Fibroblast of lung (primary cell): Measurements from ENCODE around the gene WDR46. TPM values are rescaled to one million over a fixed set of nuclear protein-coding genes. Genes with fewer than 3 reads are reported as not detected.
A peak's percentile ranks its signal among the peaks of the same experiment; 100 is the strongest.

Experiments
- DNase-seq, 2 donors: peaks; one replicate each; pipeline versions ENCODE4 v3.0.0 to v3.0.0-alpha.2; 2010; ENCODE audit warnings: low read depth in 2 of 2
- H2AFZ ChIP-seq: 2 replicates; pipeline ENCODE4 v1.5.1; 2012; ENCODE audit warnings: low read length, control low read depth, inconsistent platforms
- H3K27ac ChIP-seq: 2 replicates; pipeline ENCODE4 v1.5.1; 2011; ENCODE audit warnings: low read length, control low read depth; ENCODE audit not compliant: insufficient read depth
- H3K27me3 ChIP-seq: 2 replicates; pipeline ENCODE4 v1.5.1; 2011; ENCODE audit warnings: mild to moderate bottlenecking, low read length; ENCODE audit not compliant: control insufficient read depth, insufficient read depth
- H3K36me3 ChIP-seq: 2 replicates; pipeline ENCODE4 v1.5.1; 2011; ENCODE audit warnings: low read length; ENCODE audit not compliant: control insufficient read depth, insufficient read depth
- H3K4me1 ChIP-seq: 2 replicates; pipeline ENCODE4 v1.5.1; 2011; ENCODE audit warnings: low read length; ENCODE audit not compliant: control insufficient read depth, insufficient read depth; ENCODE audit errors: extremely low read depth
- H3K4me2 ChIP-seq: 2 replicates; pipeline ENCODE4 v1.5.1; 2011; ENCODE audit warnings: low read length, control low read depth; ENCODE audit not compliant: insufficient read depth; ENCODE audit errors: extremely low read depth
- H3K4me3 ChIP-seq, 4 experiments: fragments of 200-600 bp in 1 of 4; sonication (generic) in 1 of 4; replicated peaks in 1 of 4; 2 replicates each; pipeline ENCODE4 v1.5.1; 2011 to 2016; ENCODE audit warnings: low read length in 4 of 4, low read depth in 3 of 4, mild to moderate bottlenecking in 3 of 4, control low read depth in 2 of 4, inconsistent platforms in 1 of 4, mixed read lengths in 1 of 4; ENCODE audit not compliant: insufficient read depth in 1 of 4; ENCODE audit errors: control extremely low read depth in 1 of 4
- H3K79me2 ChIP-seq: 2 replicates; pipeline ENCODE4 v1.5.1; 2012; ENCODE audit warnings: mild to moderate bottlenecking, low read length, inconsistent platforms; ENCODE audit not compliant: control insufficient read depth, insufficient read depth
- H3K9ac ChIP-seq: 2 replicates; pipeline ENCODE4 v1.5.1; 2011; ENCODE audit warnings: mild to moderate bottlenecking, low read length, control low read depth; ENCODE audit not compliant: insufficient read depth
- H3K9me3 ChIP-seq: 2 replicates; pipeline ENCODE4 v1.5.1; 2012; ENCODE audit warnings: low read depth, low read length; ENCODE audit not compliant: control insufficient read depth, insufficient read depth
- H4K20me1 ChIP-seq: 2 replicates; pipeline ENCODE4 v1.5.1; 2011; ENCODE audit warnings: low read length; ENCODE audit not compliant: control insufficient read depth, insufficient read depth; ENCODE audit errors: extremely low read depth
- EZH2 ChIP-seq: IDR thresholded peaks from 2 replicates; pipeline ENCODE4 v1.5.1; 2012; ENCODE audit warnings: low read length, control low read depth, mild to moderate bottlenecking; ENCODE audit errors: missing control alignments
- polyA plus RNA-seq, 2 donors: library from polyadenylated mRNA; depleted of rRNA in 1 of 2; stranded (reverse) in 1 of 2; unstranded in 1 of 2; fragments of >200 nt; gene quantifications; 2 replicates each; pipeline ENCODE4 v1.2.1, GENCODE V29; 2011 to 2012; ENCODE audit warnings: missing spikeins in 1 of 2
- total RNA-seq: library from RNA; depleted of rRNA; stranded (reverse); fragments of >200 nt; gene quantifications from 2 replicates; pipeline ENCODE4 v1.2.1, GENCODE V29; 2014
- TF ChIP-seq, protein P1 (sequence below), 2 donors: IDR thresholded peaks in 1 of 2; conservative IDR thresholded peaks in 1 of 2; 1 replicate in 1 of 2; 2 replicates in 1 of 2; pipeline ENCODE4 v1.5.1; 2011 to 2012; ENCODE audit warnings: low read length in 2 of 2, control low read depth in 1 of 2, inconsistent platforms in 1 of 2, low read depth in 1 of 2, mild to moderate bottlenecking in 1 of 2

WDR46 gene
- total and polyA plus RNA-seq, 2 donors (not counting 1 experiment from before 2014, with no cell fraction given) = 31.1 to 55.2 TPM

DNA sequence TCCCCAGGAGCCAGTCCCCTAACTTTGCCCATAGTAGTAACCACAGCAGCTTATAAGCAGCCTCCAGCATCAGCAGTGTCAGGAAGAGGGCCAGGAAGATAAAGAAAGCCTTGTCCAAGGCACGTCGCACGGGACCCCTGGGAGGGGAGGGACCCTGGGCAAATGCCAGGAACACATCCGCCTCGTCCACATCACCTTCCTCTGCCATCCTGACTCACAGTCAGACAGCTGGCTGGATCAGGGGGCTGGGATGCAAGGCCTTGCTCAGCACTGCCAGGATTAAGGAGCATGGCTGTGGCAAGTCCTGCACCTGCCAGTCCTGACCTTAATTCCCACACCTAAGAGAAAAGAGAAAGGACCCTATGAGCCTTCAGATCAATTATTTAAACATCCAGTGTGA lies 40.0 kb upstream of the WDR46 start:
- TF ChIP-seq, protein P1, sequence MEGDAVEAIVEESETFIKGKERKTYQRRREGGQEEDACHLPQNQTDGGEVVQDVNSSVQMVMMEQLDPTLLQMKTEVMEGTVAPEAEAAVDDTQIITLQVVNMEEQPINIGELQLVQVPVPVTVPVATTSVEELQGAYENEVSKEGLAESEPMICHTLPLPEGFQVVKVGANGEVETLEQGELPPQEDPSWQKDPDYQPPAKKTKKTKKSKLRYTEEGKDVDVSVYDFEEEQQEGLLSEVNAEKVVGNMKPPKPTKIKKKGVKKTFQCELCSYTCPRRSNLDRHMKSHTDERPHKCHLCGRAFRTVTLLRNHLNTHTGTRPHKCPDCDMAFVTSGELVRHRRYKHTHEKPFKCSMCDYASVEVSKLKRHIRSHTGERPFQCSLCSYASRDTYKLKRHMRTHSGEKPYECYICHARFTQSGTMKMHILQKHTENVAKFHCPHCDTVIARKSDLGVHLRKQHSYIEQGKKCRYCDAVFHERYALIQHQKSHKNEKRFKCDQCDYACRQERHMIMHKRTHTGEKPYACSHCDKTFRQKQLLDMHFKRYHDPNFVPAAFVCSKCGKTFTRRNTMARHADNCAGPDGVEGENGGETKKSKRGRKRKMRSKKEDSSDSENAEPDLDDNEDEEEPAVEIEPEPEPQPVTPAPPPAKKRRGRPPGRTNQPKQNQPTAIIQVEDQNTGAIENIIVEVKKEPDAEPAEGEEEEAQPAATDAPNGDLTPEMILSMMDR (conservative IDR thresholded peaks at IDR 0.05 in 1 of 2, IDR thresholded peaks at IDR 0.05 in 1 of 2; ENCODE audit: low read depth in 1 of 2, low read length in 2 of 2) = no peak
- no peak for TF ChIP-seq EZH2
- no peaks in the 10 kb centered on the region for H3K4me1 ChIP-seq
- no peak overlapping the region for H3K27ac ChIP-seq
- H3K4me3 ChIP-seq = no peak overlapping the region
- H3K4me2 ChIP-seq = no peak overlapping the region
- H4K20me1 ChIP-seq = no peaks in the 10 kb centered on the region
- no peaks in the 10 kb centered on the region for H3K36me3 ChIP-seq
- H2AFZ ChIP-seq = no peak overlapping the region
- H3K9me3 ChIP-seq = no peaks in the 10 kb centered on the region
- no peaks in the 10 kb centered on the region for H3K27me3 ChIP-seq
- no peak overlapping the region for H3K9ac ChIP-seq
- no peaks in the 10 kb centered on the region for H3K79me2 ChIP-seq
- no peak for DNase-seq

DNA sequence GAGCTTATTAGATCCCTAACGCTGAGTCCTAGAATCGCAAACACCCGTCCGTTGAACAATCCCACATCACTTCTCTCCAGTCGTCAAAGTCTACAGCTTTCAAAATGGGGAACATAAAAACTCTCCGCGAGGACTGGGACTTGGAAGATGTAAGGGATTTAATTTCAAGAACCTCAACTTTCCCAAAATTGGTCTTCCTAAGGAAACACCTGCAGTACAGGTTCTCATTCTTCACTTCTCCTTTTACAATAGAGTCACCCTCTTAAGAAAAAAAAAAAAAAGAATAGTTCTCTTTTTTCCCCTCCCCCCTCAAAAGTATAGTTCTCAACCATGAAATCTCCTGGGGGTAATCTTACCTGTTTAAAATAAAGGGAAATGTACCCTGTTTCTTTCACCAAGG lies 35.1 kb upstream of the WDR46 start:
- DNase-seq = no peak
- Histone ChIP-seq H3K79me2 (peaks cover 34% of the 10 kb centered on the region), H4K20me1 (no peaks in the 10 kb centered on the region), H3K36me3 (peaks cover 4% of the 10 kb centered on the region), H2AFZ (peak overlapping the region; percentile 95), H3K27me3 (no peaks in the 10 kb centered on the region), H3K9ac (no peak overlapping the region), H3K4me3 (peak overlapping the region in 3 of 4 experiments; percentile 83 to 95 (median 90)), H3K27ac (no peak overlapping the region), H3K9me3 (no peaks in the 10 kb centered on the region), H3K4me1 (peaks cover 28% of the 10 kb centered on the region), H3K4me2 (peak overlapping the region; percentile 96)
- TF ChIP-seq, protein P1 (conservative IDR thresholded peaks at IDR 0.05 in 1 of 2, IDR thresholded peaks at IDR 0.05 in 1 of 2; ENCODE audit: low read depth in 1 of 2, low read length in 2 of 2) = no peak
- no peak for TF ChIP-seq EZH2

DNA sequence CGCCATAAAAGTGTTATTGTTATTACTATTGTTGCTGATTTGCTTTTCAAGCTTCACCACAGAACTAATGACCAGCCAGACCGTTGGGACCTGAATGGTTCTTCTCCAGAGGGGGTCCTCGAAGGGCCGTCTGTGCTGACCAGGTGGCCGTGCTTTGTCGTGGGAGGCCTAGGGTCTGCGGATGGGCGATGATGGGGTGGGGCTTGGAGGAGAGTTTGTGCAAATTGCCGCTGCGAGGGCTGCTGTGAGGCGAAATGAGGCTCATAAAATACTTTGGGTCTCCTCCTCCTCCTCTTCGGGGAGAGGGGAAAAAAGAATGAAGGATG lies 34.5 kb upstream of the WDR46 start:
- TF ChIP-seq EZH2 = no peak
- TF ChIP-seq, protein P1 (conservative IDR thresholded peaks at IDR 0.05 in 1 of 2, IDR thresholded peaks at IDR 0.05 in 1 of 2; ENCODE audit: low read depth in 1 of 2, low read length in 2 of 2) = no peak
- Histone ChIP-seq H3K36me3 (peaks cover 9% of the 10 kb centered on the region), H2AFZ (peak overlapping the region; percentile 95), H3K27ac (peak overlapping the region; percentile 83), H4K20me1 (no peaks in the 10 kb centered on the region), H3K79me2 (peaks cover 39% of the 10 kb centered on the region), H3K4me3 (peak overlapping the region; percentile 83 to 95 (median 88)), H3K9me3 (no peaks in the 10 kb centered on the region), H3K27me3 (no peaks in the 10 kb centered on the region), H3K4me2 (peak overlapping the region; percentile 96), H3K9ac (peak overlapping the region; percentile 11), H3K4me1 (peaks cover 34% of the 10 kb centered on the region)
- DNase-seq = no peak
